Measurements from ENCODE around the gene ABHD13.
A peak's percentile ranks its signal among the peaks of the same experiment; 100 is the strongest.
"Not testable (repeated sequence)": the region's sequence is repeated elsewhere in the genome, so short reads cannot be mapped to it uniquely, and the experiment has no call there.

Gene ABHD13

GRCh38 chr13:108218044-108218974, at the start of gene ABHD13:
Gene ABHD13 (plus strand): TSS chr13:108218392. CDS start chr13:108229219, 10,827 bp downstream.
- DNase-seq (ENCODE audit: low read depth): peak; percentile 79

GRCh38 chr13:108168929-108169328, 49.3 kb upstream of the ABHD13 start:
- DNase-seq (ENCODE audit: low read depth): no peak

GRCh38 chr13:108176685-108177274, 41.4 kb upstream of the ABHD13 start:
- DNase-seq (ENCODE audit: low read depth): no peak

- DNase-seq (ENCODE audit: low read depth): no peak
Observed at GRCh38 chr13:108178078-108178477, 40.1 kb upstream of the ABHD13 start.

GRCh38 chr13:108182652-108183051, 35.5 kb upstream of the ABHD13 start:
- DNase-seq (ENCODE audit: low read depth): no peak

- no peak for DNase-seq (ENCODE audit: low read depth)
Observed at GRCh38 chr13:108185223-108185622, 33.0 kb upstream of the ABHD13 start.

- no peak for DNase-seq (ENCODE audit: low read depth)
Observed at GRCh38 chr13:108188260-108188659, 29.9 kb upstream of the ABHD13 start.

- DNase-seq (ENCODE audit: low read depth): no peak
Observed at GRCh38 chr13:108190897-108191296, 27.3 kb upstream of the ABHD13 start.

GRCh38 chr13:108193806-108194205, 24.4 kb upstream of the ABHD13 start:
- no peak for DNase-seq (ENCODE audit: low read depth)

- no peak for DNase-seq (ENCODE audit: low read depth)
Observed at GRCh38 chr13:108194435-108194936, 23.7 kb upstream of the ABHD13 start.

- no peak for DNase-seq (ENCODE audit: low read depth)
Observed at GRCh38 chr13:108195146-108195545, 23.0 kb upstream of the ABHD13 start.

GRCh38 chr13:108195861-108196260, 22.3 kb upstream of the ABHD13 start:
- DNase-seq (ENCODE audit: low read depth): no peak

- DNase-seq (ENCODE audit: low read depth): no peak
Observed at GRCh38 chr13:108200781-108201398, 17.3 kb upstream of the ABHD13 start.

- no peak for DNase-seq (ENCODE audit: low read depth)
Observed at GRCh38 chr13:108210551-108210950, 7.6 kb upstream of the ABHD13 start.

GRCh38 chr13:108212886-108213285, 5.3 kb upstream of the ABHD13 start:
- no peak for DNase-seq (ENCODE audit: low read depth)

GRCh38 chr13:108213946-108214345, 4.2 kb upstream of the ABHD13 start:
- DNase-seq (ENCODE audit: low read depth): no peak

- no peak for DNase-seq (ENCODE audit: low read depth)
Observed at GRCh38 chr13:108214441-108215271, 3.5 kb upstream of the ABHD13 start.

GRCh38 chr13:108215436-108215835, 2.8 kb upstream of the ABHD13 start, which contains the start of gene LIG4:
Gene LIG4 (minus strand): TSS chr13:108215536. CDS start chr13:108211268, 4,268 bp downstream.
- DNase-seq (ENCODE audit: low read depth): peak; percentile 81

- DNase-seq (ENCODE audit: low read depth): not testable (repeated sequence)
Observed at GRCh38 chr13:108217307-108218043, 717 bp upstream of the ABHD13 start.

GRCh38 chr13:108220041-108220440, 1.8 kb downstream of the ABHD13 start:
- DNase-seq (ENCODE audit: low read depth): no peak

All from CMK (cell line).